Adrenal gland (tissue), 5 donors: ENCODE results near the gene TNFAIP3.

Experiments used
- POLR2A ChIP-seq, 2 donors: fragments of 450-650 bp; IDR thresholded peaks; one replicate each; pipeline ENCODE4 v1.6.1; 2017; ENCODE audit warnings: antibody characterized with exemption in 2 of 2, mild to moderate bottlenecking in 2 of 2, moderate library complexity in 1 of 2
- TF ChIP-seq, protein P1 (sequence below), 6 experiments: fragments of 450-650 bp in 4 of 6; fragments of 200-600 bp in 2 of 6; sonication (generic) in 1 of 6; IDR thresholded peaks; 1 replicate in 5 of 6; 2 replicates in 1 of 6; pipeline versions ENCODE4 v1.5.1 to v1.8.0; 2016 to 2021; ENCODE audit warnings: antibody characterized with exemption in 6 of 6, mild to moderate bottlenecking in 2 of 6, moderate library complexity in 1 of 6
- donor health status: DM: no; HTN: no; CAD: no.

DNA sequence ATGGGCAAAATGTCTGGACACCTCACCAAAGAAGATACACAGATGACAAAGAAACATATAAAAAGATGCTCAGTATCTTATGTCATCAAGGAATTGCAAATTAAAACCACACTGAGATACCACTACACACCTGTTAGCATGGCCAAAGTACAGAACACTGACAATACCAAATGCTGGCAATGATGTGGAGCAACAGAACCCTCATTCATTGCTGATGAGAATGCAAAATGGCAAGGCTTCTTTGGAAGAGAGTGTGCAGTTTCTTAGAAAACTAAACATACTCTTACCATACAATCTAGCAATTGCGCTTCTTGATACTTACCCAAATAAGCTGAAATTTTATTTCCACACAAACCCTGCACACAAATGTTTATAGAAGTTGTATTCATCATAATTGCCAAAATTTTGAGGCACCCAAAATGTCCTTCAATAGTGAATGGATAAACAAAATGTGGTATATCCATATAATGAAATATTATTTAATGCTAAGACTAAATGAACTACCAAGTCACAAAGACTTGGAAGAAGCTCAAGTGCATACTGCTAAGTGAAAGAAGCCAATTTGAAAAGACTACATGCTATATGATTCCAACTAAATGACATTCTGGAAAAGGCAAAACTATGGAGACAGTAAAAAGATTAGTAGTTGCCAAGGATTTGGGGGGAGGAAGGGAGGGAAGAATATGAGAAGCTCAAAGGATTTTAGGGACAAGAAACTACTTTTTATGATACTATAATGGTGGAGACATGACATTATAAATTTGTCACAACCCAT is 50.7 kb downstream of the TNFAIP3 start:
- TF ChIP-seq, protein P1, sequence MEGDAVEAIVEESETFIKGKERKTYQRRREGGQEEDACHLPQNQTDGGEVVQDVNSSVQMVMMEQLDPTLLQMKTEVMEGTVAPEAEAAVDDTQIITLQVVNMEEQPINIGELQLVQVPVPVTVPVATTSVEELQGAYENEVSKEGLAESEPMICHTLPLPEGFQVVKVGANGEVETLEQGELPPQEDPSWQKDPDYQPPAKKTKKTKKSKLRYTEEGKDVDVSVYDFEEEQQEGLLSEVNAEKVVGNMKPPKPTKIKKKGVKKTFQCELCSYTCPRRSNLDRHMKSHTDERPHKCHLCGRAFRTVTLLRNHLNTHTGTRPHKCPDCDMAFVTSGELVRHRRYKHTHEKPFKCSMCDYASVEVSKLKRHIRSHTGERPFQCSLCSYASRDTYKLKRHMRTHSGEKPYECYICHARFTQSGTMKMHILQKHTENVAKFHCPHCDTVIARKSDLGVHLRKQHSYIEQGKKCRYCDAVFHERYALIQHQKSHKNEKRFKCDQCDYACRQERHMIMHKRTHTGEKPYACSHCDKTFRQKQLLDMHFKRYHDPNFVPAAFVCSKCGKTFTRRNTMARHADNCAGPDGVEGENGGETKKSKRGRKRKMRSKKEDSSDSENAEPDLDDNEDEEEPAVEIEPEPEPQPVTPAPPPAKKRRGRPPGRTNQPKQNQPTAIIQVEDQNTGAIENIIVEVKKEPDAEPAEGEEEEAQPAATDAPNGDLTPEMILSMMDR (IDR thresholded peaks at IDR 0.05) = no peak
- TF ChIP-seq POLR2A (IDR thresholded peaks at IDR 0.05) = no peak
